Measurements from ENCODE around the gene UBAC2.

UBAC2 gene

GRCh38 chr13:99200432-99201167 is at the start of gene UBAC2:
Gene UBAC2 (plus strand): TSS chr13:99200854. CDS start chr13:99200909, 55 bp downstream.
- DNase-seq (ENCODE audit: low read depth in 3 of 3, low spot score in 1 of 3), result peak; percentile 94 to 96 (median 94)

GRCh38 chr13:99151516-99151915 is 49.1 kb upstream of the UBAC2 start:
- no peak for DNase-seq (ENCODE audit: low read depth in 3 of 3, low spot score in 1 of 3)

- no peak for DNase-seq (ENCODE audit: low read depth in 3 of 3, low spot score in 1 of 3)
These were observed 47.4 kb upstream of the UBAC2 start for GRCh38 chr13:99153219-99153618.

- DNase-seq (ENCODE audit: low read depth in 3 of 3, low spot score in 1 of 3), result no peak
These were observed 46.6 kb upstream of the UBAC2 start for GRCh38 chr13:99154064-99154463.

GRCh38 chr13:99155821-99156220 is 44.8 kb upstream of the UBAC2 start:
- DNase-seq (ENCODE audit: low read depth in 3 of 3, low spot score in 1 of 3), result no peak

GRCh38 chr13:99157046-99157445 is 43.6 kb upstream of the UBAC2 start:
- no peak for DNase-seq (ENCODE audit: low read depth in 3 of 3, low spot score in 1 of 3)

GRCh38 chr13:99158846-99159245 is 41.8 kb upstream of the UBAC2 start:
- no peak for DNase-seq (ENCODE audit: low read depth in 3 of 3, low spot score in 1 of 3)

- DNase-seq (ENCODE audit: low read depth in 3 of 3, low spot score in 1 of 3), result no peak
These were observed 41.2 kb upstream of the UBAC2 start for GRCh38 chr13:99159331-99160061.

- no peak for DNase-seq (ENCODE audit: low read depth in 3 of 3, low spot score in 1 of 3)
These were observed 40.2 kb upstream of the UBAC2 start for GRCh38 chr13:99160415-99160814.

- no peak for DNase-seq (ENCODE audit: low read depth in 3 of 3, low spot score in 1 of 3)
These were observed 39.1 kb upstream of the UBAC2 start for GRCh38 chr13:99161512-99161911.

GRCh38 chr13:99162567-99163361 is 37.9 kb upstream of the UBAC2 start:
- DNase-seq (ENCODE audit: low read depth in 3 of 3, low spot score in 1 of 3), result no peak

GRCh38 chr13:99164226-99164625 is 36.4 kb upstream of the UBAC2 start:
- no peak for DNase-seq (ENCODE audit: low read depth in 3 of 3, low spot score in 1 of 3)

GRCh38 chr13:99165753-99166587 is 34.7 kb upstream of the UBAC2 start:
- no peak for DNase-seq (ENCODE audit: low read depth in 3 of 3, low spot score in 1 of 3)

- no peak for DNase-seq (ENCODE audit: low read depth in 3 of 3, low spot score in 1 of 3)
These were observed 27.7 kb upstream of the UBAC2 start for GRCh38 chr13:99172951-99173350.

GRCh38 chr13:99173606-99174005 is 27.0 kb upstream of the UBAC2 start:
- no peak for DNase-seq (ENCODE audit: low read depth in 3 of 3, low spot score in 1 of 3)

- DNase-seq (ENCODE audit: low read depth in 3 of 3, low spot score in 1 of 3), result no peak
These were observed 26.0 kb upstream of the UBAC2 start for GRCh38 chr13:99174533-99175100.

- peak; percentile 49 to 62 (median 50) for DNase-seq (ENCODE audit: low read depth in 3 of 3, low spot score in 1 of 3)
These were observed 24.1 kb upstream of the UBAC2 start for GRCh38 chr13:99176309-99177276.

- no peak for DNase-seq (ENCODE audit: low read depth in 3 of 3, low spot score in 1 of 3)
These were observed 22.0 kb upstream of the UBAC2 start for GRCh38 chr13:99178636-99179035.

- no peak for DNase-seq (ENCODE audit: low read depth in 3 of 3, low spot score in 1 of 3)
These were observed 21.2 kb upstream of the UBAC2 start for GRCh38 chr13:99179460-99179859.

All from stimulated activated CD4-positive, alpha-beta T cell treated with anti-CD3 and anti-CD28 coated beads, TNF-alpha, amount 100 ng/mL, for 1 hour (primary cell).